Measurements from ENCODE around the gene EPAS1. TPM values are rescaled to one million over a fixed set of nuclear protein-coding genes. Genes with fewer than 3 reads are reported as not detected.

EPAS1 gene
- total RNA-seq, 1 donor from 2014 or later = 0.47 TPM

GRCh38 chr2:46384457-46384815 lies 87.2 kb downstream of the EPAS1 start:
- intact Hi-C loops (cut with micrococcal nuclease) = no loop called here
- DNase-seq (no peak), ATAC-seq (ENCODE audit: low read depth) (no peak)
- no peaks in the 10 kb centered on the region for H3K4me1 Mint-ChIP-seq
- peaks cover 2% of the 10 kb centered on the region for H3K27me3 Mint-ChIP-seq
- ChIA-PET POLR2A (no interaction called here), CTCF (no interaction called here)
- no peaks in the 10 kb centered on the region for H3K36me3 Mint-ChIP-seq (ENCODE audit: low read depth)
- TF ChIP-seq, protein P1, sequence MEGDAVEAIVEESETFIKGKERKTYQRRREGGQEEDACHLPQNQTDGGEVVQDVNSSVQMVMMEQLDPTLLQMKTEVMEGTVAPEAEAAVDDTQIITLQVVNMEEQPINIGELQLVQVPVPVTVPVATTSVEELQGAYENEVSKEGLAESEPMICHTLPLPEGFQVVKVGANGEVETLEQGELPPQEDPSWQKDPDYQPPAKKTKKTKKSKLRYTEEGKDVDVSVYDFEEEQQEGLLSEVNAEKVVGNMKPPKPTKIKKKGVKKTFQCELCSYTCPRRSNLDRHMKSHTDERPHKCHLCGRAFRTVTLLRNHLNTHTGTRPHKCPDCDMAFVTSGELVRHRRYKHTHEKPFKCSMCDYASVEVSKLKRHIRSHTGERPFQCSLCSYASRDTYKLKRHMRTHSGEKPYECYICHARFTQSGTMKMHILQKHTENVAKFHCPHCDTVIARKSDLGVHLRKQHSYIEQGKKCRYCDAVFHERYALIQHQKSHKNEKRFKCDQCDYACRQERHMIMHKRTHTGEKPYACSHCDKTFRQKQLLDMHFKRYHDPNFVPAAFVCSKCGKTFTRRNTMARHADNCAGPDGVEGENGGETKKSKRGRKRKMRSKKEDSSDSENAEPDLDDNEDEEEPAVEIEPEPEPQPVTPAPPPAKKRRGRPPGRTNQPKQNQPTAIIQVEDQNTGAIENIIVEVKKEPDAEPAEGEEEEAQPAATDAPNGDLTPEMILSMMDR (IDR thresholded peaks at IDR 0.05) = no peak
- no peak overlapping the region for H3K27ac Mint-ChIP-seq
- no peaks in the 10 kb centered on the region for H3K9me3 Mint-ChIP-seq
- no peak overlapping the region for H3K4me3 Mint-ChIP-seq

DNA sequence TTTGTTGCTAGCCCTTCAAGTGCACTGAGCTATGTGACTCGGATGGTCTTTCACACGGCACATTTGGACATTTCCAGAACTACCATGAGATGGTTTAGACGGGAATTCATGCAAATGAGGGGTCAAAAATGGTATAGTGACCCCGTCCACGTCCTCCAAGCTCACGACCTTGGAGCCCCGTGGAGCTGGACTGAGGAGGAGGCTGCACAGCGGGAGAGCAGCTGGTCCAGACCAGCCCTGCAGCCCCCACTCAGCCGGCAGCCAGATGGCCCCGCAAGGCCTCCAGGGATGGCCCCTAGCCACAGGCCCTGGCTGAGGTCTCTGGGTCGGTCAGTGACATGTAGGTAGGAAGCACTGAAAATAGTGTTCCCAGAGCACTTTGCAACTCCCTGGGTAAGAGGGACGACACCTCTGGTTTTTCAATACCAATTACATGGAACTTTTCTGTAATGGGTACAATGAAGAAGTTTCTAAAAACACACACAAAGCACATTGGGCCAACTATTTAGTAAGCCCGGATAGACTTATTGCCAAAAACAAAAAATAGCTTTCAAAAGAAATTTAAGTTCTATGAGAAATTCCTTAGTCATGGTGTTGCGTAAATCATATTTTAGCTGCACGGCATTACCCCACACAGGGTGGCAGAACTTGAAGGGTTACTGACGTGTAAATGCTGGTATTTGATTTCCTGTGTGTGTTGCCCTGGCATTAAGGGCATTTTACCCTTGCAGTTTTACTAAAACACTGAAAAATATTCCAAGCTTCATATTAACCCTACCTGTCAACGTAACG lies 88.8 kb downstream of the EPAS1 start:
- H3K27ac Mint-ChIP-seq = no peak overlapping the region
- CTCF ChIA-PET = no interaction called here

GRCh38 chr2:46386763-46387162 lies 89.6 kb downstream of the EPAS1 start:
- POLR2A ChIA-PET = no interaction called here
- peaks cover 3% of the 10 kb centered on the region for H3K27me3 Mint-ChIP-seq
- TF ChIP-seq, protein P1 (IDR thresholded peaks at IDR 0.05) = no peak
- no peaks in the 10 kb centered on the region for H3K36me3 Mint-ChIP-seq (ENCODE audit: low read depth)
- no peak for ATAC-seq (ENCODE audit: low read depth)
- no peak overlapping the region for H3K27ac Mint-ChIP-seq
- H3K4me1 Mint-ChIP-seq = no peaks in the 10 kb centered on the region
- H3K4me3 Mint-ChIP-seq = no peak overlapping the region
- no peaks in the 10 kb centered on the region for H3K9me3 Mint-ChIP-seq
- intact Hi-C loops (cut with micrococcal nuclease) = no loop called here
- CTCF ChIA-PET = no interaction called here
- DNase-seq = no peak

More for the DNA sequence above, 88.8 kb downstream of the EPAS1 start:
- TF ChIP-seq, protein P1 (IDR thresholded peaks at IDR 0.05) = no peak
- Mint-ChIP-seq H3K27me3 (peaks cover 3% of the 10 kb centered on the region), H3K4me3 (no peak overlapping the region), H3K4me1 (no peaks in the 10 kb centered on the region), H3K9me3 (no peaks in the 10 kb centered on the region), H3K36me3 (ENCODE audit: low read depth) (no peaks in the 10 kb centered on the region)
- intact Hi-C loops (cut with micrococcal nuclease) = no loop called here
- POLR2A ChIA-PET = no interaction called here
- ATAC-seq (ENCODE audit: low read depth) = no peak
- DNase-seq = no peak

DNA sequence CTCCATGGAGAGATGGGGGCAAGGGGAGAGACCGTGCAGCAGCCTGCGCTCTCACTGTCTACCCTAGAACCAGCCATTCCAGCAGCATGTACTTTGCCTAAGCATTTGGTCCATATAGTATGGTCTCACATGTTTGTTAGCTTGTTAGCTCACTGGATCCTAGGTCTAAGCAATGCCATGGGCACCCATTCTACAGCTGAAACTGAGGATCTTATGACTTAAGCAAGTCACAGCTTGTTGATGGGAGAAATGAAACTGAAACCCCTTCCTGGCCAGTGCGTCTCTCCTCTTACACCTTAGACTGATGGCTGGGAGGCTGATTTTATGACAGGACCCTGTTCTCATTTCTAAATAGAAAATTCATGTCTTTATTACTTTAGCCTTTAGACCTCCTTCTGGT lies 90.1 kb downstream of the EPAS1 start:
- no peak overlapping the region for H3K27ac Mint-ChIP-seq
- H3K9me3 Mint-ChIP-seq = no peaks in the 10 kb centered on the region
- no peak overlapping the region for H3K4me3 Mint-ChIP-seq
- intact Hi-C loops (cut with micrococcal nuclease) = no loop called here
- CTCF ChIA-PET = no interaction called here
- POLR2A ChIA-PET = no interaction called here
- no peak for ATAC-seq (ENCODE audit: low read depth)
- H3K27me3 Mint-ChIP-seq = peaks cover 3% of the 10 kb centered on the region
- H3K36me3 Mint-ChIP-seq (ENCODE audit: low read depth) = no peaks in the 10 kb centered on the region
- TF ChIP-seq, protein P1 (IDR thresholded peaks at IDR 0.05) = no peak
- no peak for DNase-seq
- no peaks in the 10 kb centered on the region for H3K4me1 Mint-ChIP-seq

GRCh38 chr2:46387886-46388515 lies 90.8 kb downstream of the EPAS1 start:
- TF ChIP-seq, protein P1 (IDR thresholded peaks at IDR 0.05) = no peak
- DNase-seq = no peak
- POLR2A ChIA-PET = no interaction called here

More at GRCh38 chr2:46387886-46388515, 90.8 kb downstream of the EPAS1 start:
- Mint-ChIP-seq H3K9me3 (no peaks in the 10 kb centered on the region), H3K27ac (no peak overlapping the region), H3K4me3 (no peak overlapping the region), H3K36me3 (ENCODE audit: low read depth) (no peaks in the 10 kb centered on the region), H3K4me1 (no peaks in the 10 kb centered on the region), H3K27me3 (peaks cover 8% of the 10 kb centered on the region)
- ATAC-seq (ENCODE audit: low read depth) = no peak
- CTCF ChIA-PET = no interaction called here
- intact Hi-C loops (cut with micrococcal nuclease) = no loop called here

Data from activated B cell treated with CpG ODN at 0.5 μM for 24 hours (primary cell).